ENCODE results near the gene GP5.

The GP5 gene

GRCh38 chr3:194439881-194440550, 41.0 kb upstream of the GP5 start:
- no peak for TF ChIP-seq CTCF (IDR thresholded peaks at IDR 0.05)

GRCh38 chr3:194434503-194434902, 35.4 kb upstream of the GP5 start:
- no peak for TF ChIP-seq CTCF (IDR thresholded peaks at IDR 0.05)

GRCh38 chr3:194431554-194431953, 32.5 kb upstream of the GP5 start:
- no peak for TF ChIP-seq CTCF (IDR thresholded peaks at IDR 0.05)

GRCh38 chr3:194425399-194425798, 26.3 kb upstream of the GP5 start:
- no peak for TF ChIP-seq CTCF (IDR thresholded peaks at IDR 0.05)

- TF ChIP-seq CTCF (IDR thresholded peaks at IDR 0.05), result no peak
These were observed 25.9 kb upstream of the GP5 start for GRCh38 chr3:194424953-194425352.

GRCh38 chr3:194424373-194424772, 25.3 kb upstream of the GP5 start:
- TF ChIP-seq CTCF (IDR thresholded peaks at IDR 0.05), result peak; percentile 22; the same call in 1 of the 2 replicates

GRCh38 chr3:194423317-194423716, 24.3 kb upstream of the GP5 start:
- TF ChIP-seq CTCF (IDR thresholded peaks at IDR 0.05), result no peak

- TF ChIP-seq CTCF (IDR thresholded peaks at IDR 0.05), result no peak
These were observed 23.1 kb upstream of the GP5 start for GRCh38 chr3:194422188-194422587.
